Glutamatergic neuron (in vitro differentiated cells): ENCODE data around the gene CD83. TPM values are rescaled to one million over a fixed set of nuclear protein-coding genes. Genes with fewer than 3 reads are reported as not detected.
"Not testable (repeated sequence)": the region's sequence is repeated elsewhere in the genome, so short reads cannot be mapped to it uniquely, and the experiment has no call there.

Experiments
- DNase-seq: peaks from one replicate; pipeline ENCODE4 v3.0.0; 2022
- H3K27ac Mint-ChIP-seq: one replicate; pipeline ENCODE4 v1.8.0; 2020; ENCODE audit warnings: mild to moderate bottlenecking, mixed read lengths, inconsistent platforms; ENCODE audit not compliant: unreplicated experiment
- H3K27me3 Mint-ChIP-seq: one replicate; pipeline ENCODE4 v1.8.0; 2020; ENCODE audit warnings: mild to moderate bottlenecking, moderate library complexity, mixed read lengths, inconsistent platforms; ENCODE audit not compliant: unreplicated experiment
- H3K36me3 Mint-ChIP-seq: one replicate; pipeline ENCODE4 v1.8.0; 2020; ENCODE audit warnings: mild to moderate bottlenecking, mixed read lengths, inconsistent platforms; ENCODE audit not compliant: unreplicated experiment
- H3K4me1 Mint-ChIP-seq: one replicate; pipeline ENCODE4 v1.8.0; 2020; ENCODE audit warnings: mild to moderate bottlenecking, low read depth, mixed read lengths, inconsistent platforms; ENCODE audit not compliant: unreplicated experiment
- H3K4me3 Mint-ChIP-seq: one replicate; pipeline ENCODE4 v1.8.0; 2020; ENCODE audit warnings: mild to moderate bottlenecking, mixed read lengths, inconsistent platforms; ENCODE audit not compliant: unreplicated experiment
- H3K9me3 Mint-ChIP-seq: one replicate; pipeline ENCODE4 v1.8.0; 2020; ENCODE audit warnings: mild to moderate bottlenecking, moderate library complexity, mixed read lengths, inconsistent platforms; ENCODE audit not compliant: unreplicated experiment
- total RNA-seq: library from RNA; stranded (reverse); fragmentation: NEBNext Ultra II Directional; extraction: Animal tissue kit (Norgen Biotek cat#: 25700); gene quantifications from one replicate; pipeline ENCODE4 v1.2.1, GENCODE V29; 2021; ENCODE audit not compliant: unreplicated experiment
- TF ChIP-seq, protein P1 (sequence below): fragments of 200-600 bp; sonication (generic); IDR thresholded peaks from one replicate; pipeline ENCODE4 v1.5.0; 2021; ENCODE audit not compliant: partially characterized antibody, unreplicated experiment

The CD83 gene
- total RNA-seq, 1 donor from 2014 or later, result 0.34 TPM

DNA sequence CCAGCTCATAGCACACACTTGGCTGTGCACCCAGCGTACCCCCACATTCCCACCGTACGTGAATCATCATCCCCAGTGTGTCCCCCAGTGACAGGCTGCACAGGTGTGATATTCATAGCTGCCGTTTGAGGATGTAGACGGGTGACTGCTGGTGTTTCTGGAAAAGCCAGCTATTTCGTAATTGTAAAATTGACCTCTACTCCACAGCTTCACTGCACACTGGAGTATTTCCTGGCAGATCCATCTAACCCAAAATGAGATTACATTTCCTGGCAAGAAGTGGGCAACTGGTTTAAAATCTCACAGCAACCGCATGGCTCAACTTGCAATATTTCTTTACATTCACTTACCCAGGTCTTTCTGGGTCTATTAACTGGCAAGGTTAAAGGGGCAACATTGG is 30.3 kb downstream of the CD83 start:
- Mint-ChIP-seq H3K4me3 (no peak overlapping the region), H3K4me1 (peaks cover 24% of the 10 kb centered on the region), H3K27ac (no peak overlapping the region), H3K27me3 (peaks cover 1% of the 10 kb centered on the region), H3K9me3 (peaks cover 3% of the 10 kb centered on the region), H3K36me3 (no peaks in the 10 kb centered on the region)
- TF ChIP-seq, protein P1, sequence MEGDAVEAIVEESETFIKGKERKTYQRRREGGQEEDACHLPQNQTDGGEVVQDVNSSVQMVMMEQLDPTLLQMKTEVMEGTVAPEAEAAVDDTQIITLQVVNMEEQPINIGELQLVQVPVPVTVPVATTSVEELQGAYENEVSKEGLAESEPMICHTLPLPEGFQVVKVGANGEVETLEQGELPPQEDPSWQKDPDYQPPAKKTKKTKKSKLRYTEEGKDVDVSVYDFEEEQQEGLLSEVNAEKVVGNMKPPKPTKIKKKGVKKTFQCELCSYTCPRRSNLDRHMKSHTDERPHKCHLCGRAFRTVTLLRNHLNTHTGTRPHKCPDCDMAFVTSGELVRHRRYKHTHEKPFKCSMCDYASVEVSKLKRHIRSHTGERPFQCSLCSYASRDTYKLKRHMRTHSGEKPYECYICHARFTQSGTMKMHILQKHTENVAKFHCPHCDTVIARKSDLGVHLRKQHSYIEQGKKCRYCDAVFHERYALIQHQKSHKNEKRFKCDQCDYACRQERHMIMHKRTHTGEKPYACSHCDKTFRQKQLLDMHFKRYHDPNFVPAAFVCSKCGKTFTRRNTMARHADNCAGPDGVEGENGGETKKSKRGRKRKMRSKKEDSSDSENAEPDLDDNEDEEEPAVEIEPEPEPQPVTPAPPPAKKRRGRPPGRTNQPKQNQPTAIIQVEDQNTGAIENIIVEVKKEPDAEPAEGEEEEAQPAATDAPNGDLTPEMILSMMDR, result no peak
- no peak for DNase-seq

- Mint-ChIP-seq H3K27ac (no peak overlapping the region), H3K9me3 (peaks cover under 1% of the 10 kb centered on the region)
These were observed 30.9 kb downstream of the CD83 start for GRCh38 chr6:14148471-14148870.

DNA sequence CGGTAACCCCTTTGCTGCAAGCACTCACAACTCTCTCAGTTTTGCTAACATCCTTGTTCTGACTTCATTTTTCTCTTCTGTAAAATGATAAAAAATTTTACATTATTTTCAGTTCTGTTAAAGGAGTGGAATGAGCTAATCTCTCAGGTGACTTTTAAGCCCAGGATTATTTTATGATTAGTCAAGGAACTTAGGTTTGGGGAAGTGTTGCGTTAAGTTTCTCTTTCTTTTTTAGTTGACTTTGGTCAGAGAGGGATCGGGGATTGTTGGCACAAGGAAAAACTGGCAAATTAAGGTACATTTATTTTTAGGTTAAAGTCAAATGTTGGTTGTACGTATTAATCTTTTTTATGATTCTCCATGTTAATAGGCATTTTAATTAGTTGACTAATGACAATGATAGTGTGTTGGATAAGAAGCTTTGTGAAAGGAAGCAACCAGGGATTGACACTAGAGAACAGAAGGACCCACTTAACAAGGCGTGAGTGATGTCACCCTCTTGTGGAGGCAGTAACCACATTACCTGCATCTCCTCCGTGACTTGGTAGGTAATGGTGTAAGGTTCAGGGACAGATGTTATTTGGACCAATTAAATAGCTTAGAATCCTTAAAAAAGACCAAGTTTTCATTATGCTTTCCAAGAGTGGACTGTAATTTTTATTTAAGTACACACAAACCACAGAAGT is 31.6 kb downstream of the CD83 start:
- Mint-ChIP-seq H3K36me3 (no peaks in the 10 kb centered on the region), H3K9me3 (no peaks in the 10 kb centered on the region), H3K4me1 (peaks cover 24% of the 10 kb centered on the region), H3K4me3 (no peak overlapping the region), H3K27me3 (peaks cover 1% of the 10 kb centered on the region), H3K27ac (peak overlapping the region; percentile 1)
- no peak for DNase-seq
- TF ChIP-seq, protein P1, result no peak

More at GRCh38 chr6:14148471-14148870, 30.9 kb downstream of the CD83 start:
- Mint-ChIP-seq H3K4me3 (no peak overlapping the region), H3K27me3 (peaks cover 1% of the 10 kb centered on the region), H3K4me1 (peaks cover 24% of the 10 kb centered on the region), H3K36me3 (no peaks in the 10 kb centered on the region)
- TF ChIP-seq, protein P1, result no peak
- DNase-seq, result no peak

DNA sequence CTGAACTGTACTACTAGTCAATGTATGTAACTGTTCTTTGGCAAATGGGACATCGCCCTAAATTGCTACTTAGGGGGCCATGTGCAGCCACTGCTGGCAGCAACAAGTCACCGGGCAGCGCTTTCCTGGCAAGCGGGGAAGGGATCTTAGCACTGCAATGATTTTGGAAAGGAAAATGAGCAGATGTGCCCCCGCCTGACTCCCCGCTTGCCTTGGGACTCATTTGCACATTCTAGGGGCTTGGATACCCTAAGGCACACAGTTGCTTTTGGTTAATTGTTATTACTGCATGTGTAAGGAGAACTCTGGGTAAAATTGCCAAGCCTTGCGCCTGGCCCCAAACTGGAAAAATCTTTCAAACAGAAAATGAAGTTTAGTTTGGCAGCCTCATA is 32.2 kb downstream of the CD83 start:
- no peak for DNase-seq
- TF ChIP-seq, protein P1, result no peak
- H3K4me3 Mint-ChIP-seq, result no peak overlapping the region
- H3K27ac Mint-ChIP-seq, result no peak overlapping the region
- peaks cover 24% of the 10 kb centered on the region for H3K4me1 Mint-ChIP-seq
- H3K36me3 Mint-ChIP-seq, result no peaks in the 10 kb centered on the region
- no peaks in the 10 kb centered on the region for H3K9me3 Mint-ChIP-seq
- no peaks in the 10 kb centered on the region for H3K27me3 Mint-ChIP-seq

DNA sequence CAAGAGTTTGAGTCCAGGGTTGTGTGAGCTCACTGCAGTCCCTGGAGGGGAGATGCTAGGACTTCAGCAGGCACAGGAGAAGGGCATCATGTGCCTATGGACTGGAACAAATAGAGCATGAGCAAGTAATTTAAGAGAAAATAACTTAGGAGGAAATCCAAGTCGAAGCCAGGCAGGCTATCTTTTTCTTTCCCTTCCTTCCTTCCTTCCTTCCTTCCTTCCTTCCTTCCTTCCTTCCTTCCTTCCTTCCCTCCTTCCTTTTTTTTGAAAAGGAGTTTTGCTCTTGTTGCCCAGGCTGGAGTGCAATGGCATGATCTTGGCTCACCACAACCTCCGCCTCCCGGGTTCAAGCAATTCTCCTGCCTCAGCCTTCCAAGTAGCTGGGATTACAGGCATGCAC is 33.7 kb downstream of the CD83 start:
- H3K27ac Mint-ChIP-seq, H3K9me3 Mint-ChIP-seq, H3K4me3 Mint-ChIP-seq, DNase-seq, H3K27me3 Mint-ChIP-seq, H3K36me3 Mint-ChIP-seq: not testable (repeated sequence)
- peaks cover 11% of the 10 kb centered on the region for H3K4me1 Mint-ChIP-seq
